ENCODE results near the gene AARS1.
"Not testable (repeated sequence)": the region's sequence is repeated elsewhere in the genome, so short reads cannot be mapped to it uniquely, and the experiment has no call there.

DNA sequence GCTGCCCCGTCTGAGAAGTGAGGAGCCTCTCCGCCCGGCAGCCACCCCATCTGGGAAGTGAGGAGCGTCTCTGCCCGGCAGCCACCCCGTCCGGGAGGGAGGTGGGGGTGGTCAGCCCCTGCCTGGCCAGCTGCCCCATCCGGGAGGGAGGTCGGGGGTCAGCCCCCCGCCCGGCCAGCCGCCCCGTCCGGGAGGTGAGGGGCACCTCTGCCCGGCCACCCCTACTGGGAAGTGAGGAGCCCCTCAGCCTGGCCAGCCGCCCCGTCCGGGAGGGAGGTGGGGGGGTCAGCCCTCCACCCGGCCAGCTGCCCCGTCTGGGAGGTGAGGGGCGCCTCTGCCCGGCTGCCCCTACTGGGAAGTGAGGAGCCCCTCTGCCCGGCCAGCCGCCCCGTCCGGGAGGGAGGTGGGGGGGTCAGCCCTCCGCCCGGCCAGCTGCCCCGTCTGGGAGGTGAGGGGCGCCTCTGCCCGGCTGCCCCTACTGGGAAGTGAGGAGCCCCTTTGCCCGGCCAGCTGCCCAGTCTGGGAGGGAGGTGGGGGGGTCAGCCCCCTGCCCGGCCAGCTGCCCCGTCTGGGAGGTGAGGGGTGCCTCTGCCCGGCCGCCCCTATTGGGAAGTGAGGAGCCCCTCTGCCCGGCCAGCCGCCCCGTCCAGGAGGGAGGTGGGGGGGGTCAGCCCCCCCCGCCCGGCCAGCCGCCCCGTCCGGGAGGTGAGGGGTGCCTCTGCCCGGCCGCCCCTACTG is 84.5 kb downstream of the AARS1 start:
- not testable (repeated sequence) for TF ChIP-seq POLR2A (IDR thresholded peaks at IDR 0.05; ENCODE audit: low read length); GATA1 (IDR thresholded peaks at IDR 0.05; ENCODE audit: low read depth, low read length)
